HFFc6 (cell line): ENCODE data around the gene MMP25. TPM values are rescaled to one million over a fixed set of nuclear protein-coding genes. Genes with fewer than 3 reads are reported as not detected.

ENCODE experiments used
- DNase-seq: peaks from one replicate; pipeline ENCODE4 v3.0.0-alpha.2; 2018
- H3K27ac Mint-ChIP-seq: 2 replicates; pipeline ENCODE4 v1.8.0; 2020; ENCODE audit warnings: mild to moderate bottlenecking, mixed read lengths
- H3K27me3 Mint-ChIP-seq: 2 replicates; pipeline ENCODE4 v1.8.0; 2021; ENCODE audit warnings: mild to moderate bottlenecking, moderate library complexity, mixed read lengths; ENCODE audit not compliant: insufficient read depth
- H3K36me3 Mint-ChIP-seq: 2 replicates; pipeline ENCODE4 v1.8.0; 2021; ENCODE audit warnings: low read depth, mixed read lengths
- H3K4me1 Mint-ChIP-seq: 2 replicates; pipeline ENCODE4 v1.8.0; 2020; ENCODE audit warnings: low read depth, mixed read lengths
- H3K4me3 Mint-ChIP-seq: 2 replicates; pipeline ENCODE4 v1.8.0; 2020; ENCODE audit warnings: mild to moderate bottlenecking, moderate library complexity, mixed read lengths
- H3K9me3 Mint-ChIP-seq: 2 replicates; pipeline ENCODE4 v1.8.0; 2020; ENCODE audit warnings: mild to moderate bottlenecking, mixed read lengths
- CTCF ChIP-seq: fragments of 200-600 bp; sonication (generic); IDR thresholded peaks from 2 replicates; pipeline ENCODE4 v1.5.0; 2021; ENCODE audit warnings: antibody characterized with exemption, mild to moderate bottlenecking
- total RNA-seq, 6 experiments: library from RNA; stranded (reverse); fragmentation: NEBNext Ultra II Directional; extraction: Animal tissue kit (Norgen Biotek cat#: 25700); gene quantifications; 2 replicates in 1 of 6; 3 replicates in 5 of 6; pipeline ENCODE4 v1.2.3, GENCODE V29; 2021

MMP25 gene
- total RNA-seq, 6 experiments from 2014 or later, result 0.05 to 0.17 (median 0.07) TPM; not detected in 3

GRCh38 chr16:3003582-3004270 lies 42.6 kb upstream of the MMP25 start:
- H3K27me3 Mint-ChIP-seq, result peaks cover 5% of the 10 kb centered on the region; the same call in 1 of the 2 replicates
- peak; percentile 70 for TF ChIP-seq CTCF
- no peaks in the 10 kb centered on the region for H3K36me3 Mint-ChIP-seq
- DNase-seq, result peak; percentile 98
- H3K27ac Mint-ChIP-seq, result no peak overlapping the region
- H3K9me3 Mint-ChIP-seq, result no peaks in the 10 kb centered on the region
- H3K4me1 Mint-ChIP-seq, result peaks cover 5% of the 10 kb centered on the region; the same call in 1 of the 2 replicates
- H3K4me3 Mint-ChIP-seq, result no peak overlapping the region

GRCh38 chr16:3004319-3004718 lies 42.0 kb upstream of the MMP25 start:
- TF ChIP-seq CTCF, result no peak
- Mint-ChIP-seq H3K4me3 (no peak overlapping the region), H3K27me3 (peaks cover 5% of the 10 kb centered on the region; the same call in 1 of the 2 replicates), H3K27ac (no peak overlapping the region), H3K9me3 (no peaks in the 10 kb centered on the region), H3K36me3 (no peaks in the 10 kb centered on the region), H3K4me1 (peaks cover 5% of the 10 kb centered on the region; the same call in 1 of the 2 replicates)
- no peak for DNase-seq

- Mint-ChIP-seq H3K9me3 (no peaks in the 10 kb centered on the region), H3K27me3 (peaks cover 3% of the 10 kb centered on the region; the same call in 1 of the 2 replicates), H3K4me3 (peak overlapping the region; percentile 71), H3K36me3 (no peaks in the 10 kb centered on the region), H3K4me1 (peaks cover 5% of the 10 kb centered on the region; the same call in 1 of the 2 replicates), H3K27ac (no peak overlapping the region)
- no peak for TF ChIP-seq CTCF
- no peak for DNase-seq
These were observed 41.5 kb upstream of the MMP25 start for GRCh38 chr16:3004781-3005284.

- no peak for TF ChIP-seq CTCF
- Mint-ChIP-seq H3K27me3 (peaks cover 9% of the 10 kb centered on the region), H3K36me3 (no peaks in the 10 kb centered on the region), H3K4me3 (no peak overlapping the region), H3K27ac (no peak overlapping the region), H3K9me3 (no peaks in the 10 kb centered on the region), H3K4me1 (peaks cover 5% of the 10 kb centered on the region)
- DNase-seq, result no peak
These were observed 39.1 kb upstream of the MMP25 start for GRCh38 chr16:3007059-3007956.

- no peaks in the 10 kb centered on the region for H3K9me3 Mint-ChIP-seq
- H3K27me3 Mint-ChIP-seq, result peaks cover 17% of the 10 kb centered on the region
- H3K36me3 Mint-ChIP-seq, result no peaks in the 10 kb centered on the region
- no peak overlapping the region for H3K27ac Mint-ChIP-seq
- TF ChIP-seq CTCF, result no peak
- no peak for DNase-seq
- peaks cover 14% of the 10 kb centered on the region for H3K4me1 Mint-ChIP-seq
- H3K4me3 Mint-ChIP-seq, result no peak overlapping the region
These were observed 38.2 kb upstream of the MMP25 start for GRCh38 chr16:3007957-3008689.
